Measurements from ENCODE around the gene HS6ST2. TPM values are rescaled to one million over a fixed set of nuclear protein-coding genes. Genes with fewer than 3 reads are reported as not detected.

Gene HS6ST2
- total and polyA plus RNA-seq, 9 of the 15 experiments (the other 6 are each of a cell fraction or from before 2014, with no cell fraction given): not detected

DNA sequence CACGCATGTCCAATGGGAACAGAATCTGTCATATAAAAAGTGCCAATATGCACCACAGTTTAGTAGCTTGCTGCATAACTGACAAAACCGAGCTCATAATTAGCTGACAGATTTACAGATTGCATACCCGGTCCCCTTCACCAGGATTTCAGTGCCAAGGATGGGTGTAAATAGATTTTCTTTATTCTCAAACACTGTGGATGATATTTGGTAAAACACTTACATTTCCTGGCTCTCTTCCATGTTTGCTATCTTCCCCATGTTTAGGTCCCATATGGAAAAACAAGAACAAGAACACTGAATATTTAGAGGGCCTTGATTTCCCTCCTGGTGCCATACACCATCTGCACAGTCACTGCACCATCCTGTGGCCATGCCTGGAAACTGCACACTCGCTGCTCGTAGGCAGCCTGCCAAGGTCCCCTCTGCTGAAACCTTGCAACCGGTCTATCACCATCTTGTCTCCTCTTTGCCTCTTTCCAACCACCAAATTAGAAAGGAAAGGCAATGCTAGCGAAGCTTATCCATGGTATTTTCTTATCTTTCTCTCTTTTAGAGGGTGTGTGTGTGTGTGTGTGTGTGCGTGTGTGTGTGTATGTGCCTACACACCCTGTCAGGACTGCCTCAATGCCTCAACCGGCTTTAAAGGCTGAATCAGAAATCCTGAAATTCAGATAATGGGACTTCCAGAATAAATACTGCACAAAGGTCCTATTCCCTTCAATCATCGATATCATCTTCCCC is 345.4 kb downstream of the HS6ST2 start (continued):
- TF ChIP-seq, protein P1, sequence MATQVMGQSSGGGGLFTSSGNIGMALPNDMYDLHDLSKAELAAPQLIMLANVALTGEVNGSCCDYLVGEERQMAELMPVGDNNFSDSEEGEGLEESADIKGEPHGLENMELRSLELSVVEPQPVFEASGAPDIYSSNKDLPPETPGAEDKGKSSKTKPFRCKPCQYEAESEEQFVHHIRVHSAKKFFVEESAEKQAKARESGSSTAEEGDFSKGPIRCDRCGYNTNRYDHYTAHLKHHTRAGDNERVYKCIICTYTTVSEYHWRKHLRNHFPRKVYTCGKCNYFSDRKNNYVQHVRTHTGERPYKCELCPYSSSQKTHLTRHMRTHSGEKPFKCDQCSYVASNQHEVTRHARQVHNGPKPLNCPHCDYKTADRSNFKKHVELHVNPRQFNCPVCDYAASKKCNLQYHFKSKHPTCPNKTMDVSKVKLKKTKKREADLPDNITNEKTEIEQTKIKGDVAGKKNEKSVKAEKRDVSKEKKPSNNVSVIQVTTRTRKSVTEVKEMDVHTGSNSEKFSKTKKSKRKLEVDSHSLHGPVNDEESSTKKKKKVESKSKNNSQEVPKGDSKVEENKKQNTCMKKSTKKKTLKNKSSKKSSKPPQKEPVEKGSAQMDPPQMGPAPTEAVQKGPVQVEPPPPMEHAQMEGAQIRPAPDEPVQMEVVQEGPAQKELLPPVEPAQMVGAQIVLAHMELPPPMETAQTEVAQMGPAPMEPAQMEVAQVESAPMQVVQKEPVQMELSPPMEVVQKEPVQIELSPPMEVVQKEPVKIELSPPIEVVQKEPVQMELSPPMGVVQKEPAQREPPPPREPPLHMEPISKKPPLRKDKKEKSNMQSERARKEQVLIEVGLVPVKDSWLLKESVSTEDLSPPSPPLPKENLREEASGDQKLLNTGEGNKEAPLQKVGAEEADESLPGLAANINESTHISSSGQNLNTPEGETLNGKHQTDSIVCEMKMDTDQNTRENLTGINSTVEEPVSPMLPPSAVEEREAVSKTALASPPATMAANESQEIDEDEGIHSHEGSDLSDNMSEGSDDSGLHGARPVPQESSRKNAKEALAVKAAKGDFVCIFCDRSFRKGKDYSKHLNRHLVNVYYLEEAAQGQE (IDR thresholded peaks at IDR 0.05; ENCODE audit: borderline replicate concordance): peak; percentile 15; the same call in 1 of the 2 replicates
- TF ChIP-seq, protein P1 (CRISPR knock-in tag; IDR thresholded peaks at IDR 0.05; ENCODE audit: low read depth): no peak
- no peak for TF ChIP-seq SAP30 (IDR thresholded peaks at IDR 0.05; ENCODE audit: borderline replicate concordance, insufficient read depth, low read depth, low read length, poor library complexity, severe bottlenecking)

Data from K562 (cell line).